SKM-1 treated with dmso at 0.1 percent for 144 hours (cell line): Measurements from ENCODE around the gene CEP44.

ENCODE experiments used
- DNase-seq: peaks from one replicate; lab custom pipeline; 2025; ENCODE audit not compliant: unreplicated experiment; lab: John Stamatoyannopoulos, UW

The CEP44 gene

DNA sequence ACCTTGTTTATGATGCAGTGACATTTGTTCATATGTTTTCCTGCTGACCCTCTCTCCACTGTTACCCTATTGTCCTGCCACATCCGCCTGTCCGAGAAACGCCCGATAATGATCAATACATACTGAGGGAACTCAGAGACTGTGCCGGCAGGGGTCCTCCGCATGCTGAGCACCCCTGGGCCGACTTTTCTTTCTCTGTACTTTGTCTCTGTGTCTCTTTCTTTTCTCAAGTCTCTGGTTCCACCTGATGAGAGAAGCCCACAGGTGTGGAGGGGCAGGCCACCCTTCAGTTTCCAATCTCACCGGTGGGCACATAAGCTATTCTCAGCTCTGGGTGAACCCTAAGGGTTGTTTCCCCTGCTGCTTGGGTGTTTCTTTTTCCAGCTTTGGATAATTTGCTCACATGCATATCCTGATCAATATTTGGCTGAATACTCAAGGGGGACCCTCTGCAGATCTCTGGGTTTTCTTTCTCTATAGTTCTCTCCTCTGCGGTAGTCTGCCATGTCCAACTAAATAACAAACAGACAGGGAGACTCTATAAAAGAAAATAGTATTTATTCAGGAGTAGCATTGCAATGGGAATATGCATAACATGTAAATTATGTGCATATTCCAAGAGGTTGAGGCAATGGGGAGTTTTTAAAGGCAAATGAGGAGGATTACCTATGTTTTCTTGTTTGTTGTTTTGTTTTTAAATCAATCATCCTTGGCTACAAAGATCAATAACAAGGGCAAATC, 97.2 kb downstream of the CEP44 start:
- no peak for DNase-seq

DNA sequence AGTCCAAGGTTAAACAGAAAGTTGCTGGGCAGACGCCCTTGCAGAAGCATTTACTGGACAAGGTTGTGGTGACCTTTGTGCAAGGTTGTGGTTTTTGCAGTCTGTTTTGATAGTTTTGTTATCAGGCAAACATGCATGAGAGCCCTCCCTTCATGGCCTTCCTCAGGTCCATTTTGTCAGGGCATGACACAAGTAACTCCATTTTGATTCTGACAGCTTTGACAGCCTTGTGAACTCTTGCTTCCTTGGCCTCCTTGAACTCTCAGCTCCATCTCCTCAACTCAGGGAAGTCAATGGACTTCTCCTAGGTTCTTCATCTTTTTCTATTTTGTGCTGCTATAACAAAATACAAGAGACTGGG, 97.7 kb downstream of the CEP44 start:
- no peak for DNase-seq
